Body of pancreas (tissue), 4 donors: ENCODE measurements around the gene PLEKHG4B. TPM values are rescaled to one million over a fixed set of nuclear protein-coding genes. Genes with fewer than 3 reads are reported as not detected.

ENCODE experiments used
- ATAC-seq: fragments of 150-250 bp; one replicate; pipeline ENCODE4 v1.9.1; 2016
- DNase-seq, 4 donors: peaks; one replicate each; pipeline ENCODE4 v3.0.0-alpha.2; 2019
- H3K27ac ChIP-seq, 4 donors: fragments of 200-600 bp; sonication (generic); 1 replicate in 3 of 4; 2 replicates in 1 of 4; pipeline versions ENCODE4 v1.5.1 to v1.6.1; 2016 to 2019; ENCODE audit warnings: mild to moderate bottlenecking in 1 of 4, mixed read lengths in 1 of 4, moderate library complexity in 1 of 4
- H3K27me3 ChIP-seq, 2 donors: fragments of 200-600 bp; sonication (generic); one replicate each; pipeline ENCODE4 v1.6.0; 2016; ENCODE audit warnings: mild to moderate bottlenecking in 1 of 2
- H3K36me3 ChIP-seq, 2 donors: fragments of 200-600 bp; sonication (generic); replicated peaks in 1 of 2; 2 replicates each; pipeline ENCODE4 v1.5.1; 2016; ENCODE audit warnings: low read depth in 2 of 2; ENCODE audit not compliant: insufficient read depth in 1 of 2
- H3K4me1 ChIP-seq: fragments of 200-600 bp; sonication (generic); one replicate; pipeline ENCODE4 v1.6.0; 2016
- H3K4me3 ChIP-seq, 2 donors: fragments of 200-600 bp; sonication (generic); 1 replicate in 1 of 2; 2 replicates in 1 of 2; pipeline ENCODE4 v1.5.1; 2016 to 2019
- H3K9me3 ChIP-seq, 3 donors: fragments of 200-600 bp; sonication (generic); 1 replicate in 2 of 3; 2 replicates in 1 of 3; pipeline ENCODE4 v1.5.1; 2016
- CTCF ChIP-seq, 7 experiments: fragments of 450-650 bp in 4 of 7; fragments of 200-600 bp in 3 of 7; sonication (generic) in 3 of 7; IDR thresholded peaks; one replicate each; pipeline ENCODE4 v1.5.1; 2016 to 2019; ENCODE audit warnings: antibody characterized with exemption in 7 of 7
- POLR2A ChIP-seq, 3 donors: fragments of 450-650 bp; IDR thresholded peaks; one replicate each; pipeline ENCODE4 v1.6.1; 2016; ENCODE audit warnings: antibody characterized with exemption in 3 of 3, mild to moderate bottlenecking in 2 of 3
- WGBS, 2 donors: methylation state at CpG; one replicate each; pipeline ENCODE4 v1.1.5; 2017; 5-methylcytosine and 5-hydroxymethylcytosine counted together
- intact Hi-C: fragments of 100-400 bp; cut with DNase I; formaldehyde crosslinking; loops from one replicate; pipeline ENCODE4 v1.15.1; 2023
- total RNA-seq, 2 donors: library from RNA; depleted of rRNA; stranded (reverse); fragments of >200 nt; gene quantifications; one replicate each; pipeline ENCODE4 v1.1.0, GENCODE V29; 2016

Gene PLEKHG4B
- total RNA-seq, 2 donors from 2014 or later = 0.99 to 1.3 TPM

GRCh38 chr5:189976-190365 is 98.0 kb downstream of the PLEKHG4B start:
- whole genome bisulfite sequencing, 2 donors = 67 to 69% methylated on average over 10 to 11 of the region's 11 CpGs
- ATAC-seq (no peak), DNase-seq (no peak)
- Histone ChIP-seq H3K4me3 (no peak overlapping the region), H3K36me3 (no peaks in the 10 kb centered on the region), H3K4me1 (peaks cover 24% of the 10 kb centered on the region), H3K27ac (no peak overlapping the region), H3K27me3 (no peaks in the 10 kb centered on the region), H3K9me3 (no peaks in the 10 kb centered on the region)
- intact Hi-C loops = no loop called here
- TF ChIP-seq CTCF (IDR thresholded peaks at IDR 0.05) (no peak), POLR2A (IDR thresholded peaks at IDR 0.05) (no peak)

- TF ChIP-seq POLR2A (IDR thresholded peaks at IDR 0.05) (no peak), CTCF (IDR thresholded peaks at IDR 0.05) (no peak)
- no peak for DNase-seq
- Histone ChIP-seq H3K4me1 (peaks cover 24% of the 10 kb centered on the region), H3K27me3 (no peaks in the 10 kb centered on the region), H3K4me3 (no peak overlapping the region), H3K36me3 (no peaks in the 10 kb centered on the region), H3K9me3 (no peaks in the 10 kb centered on the region), H3K27ac (no peak overlapping the region)
- ATAC-seq = no peak
- 56 to 70% methylated on average over 14 to 16 of the region's 16 CpGs for WGBS, 2 donors
- intact Hi-C loops = no loop called here
Observed at GRCh38 chr5:190366-191035, 98.5 kb downstream of the PLEKHG4B start.

GRCh38 chr5:191036-191948 is 99.3 kb downstream of the PLEKHG4B start, which contains the start of gene LRRC14B:
LRRC14B (plus strand) TSS chr5:191495; CDS start chr5:191539, 44 bp downstream.
- DNase-seq = peak in 3 of 4 donors; percentile 25 to 72 (median 57)
- 15 to 21% methylated on average over 9 to 54 of the region's 56 CpGs for WGBS, 2 donors
- intact Hi-C loops = no loop called here
- peaks cover 24% of the 10 kb centered on the region for H3K4me1 ChIP-seq
- H3K27me3 ChIP-seq = no peaks in the 10 kb centered on the region
- TF ChIP-seq CTCF (IDR thresholded peaks at IDR 0.05) = no peak
- TF ChIP-seq POLR2A (IDR thresholded peaks at IDR 0.05) = peak in 1 of 3 donors; percentile 13
- H3K36me3 ChIP-seq = no peaks in the 10 kb centered on the region
- no peak within 1 kb of the TSS for H3K27ac ChIP-seq
- no peak within 1 kb of the TSS for H3K4me3 ChIP-seq
- peak; percentile 8 for ATAC-seq
- no peaks in the 10 kb centered on the region for H3K9me3 ChIP-seq

DNA sequence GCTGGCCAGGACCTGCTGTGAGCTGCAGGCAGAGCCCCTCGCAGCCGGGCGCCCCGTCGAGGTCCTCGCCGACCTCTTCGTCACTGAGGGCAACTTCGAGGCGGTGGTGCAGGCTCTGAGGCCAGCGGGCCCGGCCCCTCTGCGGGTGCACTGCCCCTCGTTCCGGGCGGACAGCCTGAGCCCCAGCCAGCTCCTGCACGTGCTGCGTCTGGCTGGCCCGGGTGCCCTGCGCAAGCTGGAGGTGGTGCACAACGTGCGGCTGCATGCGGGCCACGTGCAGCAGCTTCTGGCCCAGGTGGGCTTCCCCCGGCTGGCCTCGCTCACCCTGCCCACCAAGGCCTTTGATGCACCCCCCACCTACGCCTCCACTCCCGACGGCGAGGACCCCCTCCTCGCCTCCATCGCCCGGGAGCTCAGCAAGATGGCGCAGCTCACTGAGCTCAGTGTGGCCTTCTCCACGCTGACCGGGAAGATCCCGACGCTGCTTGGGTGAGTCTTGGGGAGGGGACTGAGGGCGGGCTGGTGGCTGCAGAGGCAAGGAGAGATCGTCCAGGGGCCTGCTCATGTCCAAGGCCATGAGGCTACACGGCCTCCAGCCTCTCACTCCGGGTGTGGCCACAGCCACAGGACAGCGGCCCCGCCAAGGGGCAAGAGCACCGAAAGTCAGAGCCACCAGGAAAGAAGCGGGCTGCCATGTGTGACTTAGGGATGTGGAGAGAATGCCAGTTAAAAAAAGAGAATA is 100.2 kb downstream of the PLEKHG4B start:
- Histone ChIP-seq H3K4me3 (no peak overlapping the region), H3K27ac (no peak overlapping the region), H3K36me3 (no peaks in the 10 kb centered on the region), H3K27me3 (no peaks in the 10 kb centered on the region), H3K4me1 (peaks cover 24% of the 10 kb centered on the region), H3K9me3 (no peaks in the 10 kb centered on the region)
- WGBS, 2 donors = 87 to 89% methylated on average over 18 to 25 of the region's 46 CpGs
- DNase-seq (peak in 1 of 4 donors; percentile 9), ATAC-seq (no peak)
- intact Hi-C loops = no loop called here
- no peak for TF ChIP-seq CTCF (IDR thresholded peaks at IDR 0.05)
- TF ChIP-seq POLR2A (IDR thresholded peaks at IDR 0.05) = no peak
